ENCODE data around the gene MSI2.
A peak's percentile ranks its signal among the peaks of the same experiment; 100 is the strongest.

MSI2 gene

GRCh38 chr17:57697197-57697596 is 440.9 kb downstream of the MSI2 start:
- H2AFZ ChIP-seq (ENCODE audit: low read length): no peak overlapping the region
- H2BK120ac ChIP-seq (ENCODE audit: low read depth, low read length): no peak overlapping the region
- no peak overlapping the region for H4K8ac ChIP-seq (ENCODE audit: low read depth, low read length)
- no peak overlapping the region for H3K4me3 ChIP-seq (ENCODE audit: low read length in 2 of 2)
- no peak overlapping the region for H3K9ac ChIP-seq (ENCODE audit: low read depth, low read length, poor library complexity)
- peaks cover 8 to 13% of the 10 kb centered on the region in 2 donors for H3K4me1 ChIP-seq (ENCODE audit: control insufficient read depth in 2 of 2, insufficient read depth in 1 of 2, low read depth in 1 of 2, low read length in 2 of 2)
- no peak overlapping the region for H2BK5ac ChIP-seq (ENCODE audit: low read length)
- H3K4ac ChIP-seq (ENCODE audit: low read length): no peak overlapping the region
- H3K18ac ChIP-seq (ENCODE audit: low read length): peak overlapping the region; percentile 68
- peaks cover 4 to 35% of the 10 kb centered on the region in 2 donors for H3K9me3 ChIP-seq (replicated peaks in 1 of 2; ENCODE audit: control insufficient read depth in 2 of 2, insufficient read depth in 1 of 2, low read depth in 1 of 2, low read length in 2 of 2)
- DNase-seq (ENCODE audit: low spot score): no peak
- H3K36me3 ChIP-seq (replicated peaks in 1 of 2; ENCODE audit: control insufficient read depth in 2 of 2, insufficient read depth in 2 of 2, low read length in 2 of 2): no peaks in the 10 kb centered on the region
- no peaks in the 10 kb centered on the region for H3K27me3 ChIP-seq (ENCODE audit: control insufficient read depth in 3 of 3, insufficient read depth in 3 of 3, low read depth in 1 of 3, low read length in 3 of 3)
- no CpG with 5 or more reads among the region's 7 CpGs for WGBS, 2 donors (ENCODE audit: extremely low coverage in 2 of 2, insufficient read length in 2 of 2, insufficient replicate concordance in 1 of 2)
- peak overlapping the region; percentile 26 for H3K23ac ChIP-seq (ENCODE audit: low read depth, low read length, poor library complexity)
- peak overlapping the region; percentile 29 for H2AK5ac ChIP-seq (ENCODE audit: low read depth, low read length)
- peak overlapping the region; percentile 42 for H3K14ac ChIP-seq (ENCODE audit: low read length)
- no peak overlapping the region for H2BK12ac ChIP-seq (ENCODE audit: low read length)
- H3K4me2 ChIP-seq (ENCODE audit: insufficient read depth, low read length, poor library complexity, severe bottlenecking): no peak overlapping the region
- no peaks in the 10 kb centered on the region for H3K79me1 ChIP-seq (ENCODE audit: low read depth, low read length)
- H3K27ac ChIP-seq (replicated peaks; ENCODE audit: low read length): no peak overlapping the region
- no peak overlapping the region for H4K91ac ChIP-seq (ENCODE audit: low read depth, low read length, poor library complexity)
- H2BK15ac ChIP-seq (ENCODE audit: low read length): no peak overlapping the region

DNA sequence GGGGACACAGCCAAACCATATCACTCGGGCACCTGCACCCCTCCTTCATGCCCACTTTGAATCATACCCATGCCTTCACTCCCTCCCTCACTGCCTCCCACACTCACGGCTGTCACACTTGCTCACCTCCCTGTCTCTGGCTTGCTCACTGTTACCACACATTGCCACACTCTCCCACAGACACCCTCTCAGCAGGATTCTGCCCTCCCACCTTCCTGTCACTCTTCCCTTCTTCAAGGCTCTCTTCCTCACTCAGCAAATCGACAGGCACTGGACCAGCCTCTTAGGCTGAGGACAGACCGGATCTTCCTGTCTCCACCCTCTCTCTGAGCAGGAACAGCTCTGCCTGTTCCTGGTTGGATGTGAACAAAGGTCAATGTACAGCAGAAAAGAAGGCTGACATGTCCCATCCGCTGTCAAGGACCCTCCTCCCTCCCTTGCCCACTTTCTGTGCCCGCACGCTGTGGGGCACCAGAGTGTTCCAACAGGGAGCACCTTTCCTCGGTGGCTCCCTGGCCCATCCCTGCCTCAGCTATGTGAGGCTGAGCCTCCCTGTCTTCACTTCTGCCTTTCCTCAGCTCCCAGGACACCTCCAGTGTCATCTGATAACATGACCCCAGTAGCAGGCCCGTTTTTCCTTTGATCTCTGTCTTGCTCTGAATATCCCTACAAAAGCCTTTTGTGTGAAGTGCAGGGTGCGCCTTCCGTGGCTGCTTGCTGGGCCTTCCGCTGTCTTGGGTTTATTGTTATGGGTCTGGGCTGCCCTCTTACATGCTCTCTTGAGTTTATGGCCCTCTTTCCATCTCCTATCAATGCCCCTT is 441.8 kb downstream of the MSI2 start:
- no CpG with 5 or more reads among the region's 12 CpGs for WGBS, 2 donors (ENCODE audit: extremely low coverage in 2 of 2, insufficient read length in 2 of 2, insufficient replicate concordance in 1 of 2)
- H2AFZ ChIP-seq (ENCODE audit: low read length): peak overlapping the region; percentile 82
- H2BK5ac ChIP-seq (ENCODE audit: low read length): no peak overlapping the region
- H3K27me3 ChIP-seq (ENCODE audit: control insufficient read depth in 3 of 3, insufficient read depth in 3 of 3, low read depth in 1 of 3, low read length in 3 of 3): no peaks in the 10 kb centered on the region
- no peak overlapping the region for H3K27ac ChIP-seq (replicated peaks; ENCODE audit: low read length)
- H3K36me3 ChIP-seq (replicated peaks in 1 of 2; ENCODE audit: control insufficient read depth in 2 of 2, insufficient read depth in 2 of 2, low read length in 2 of 2): no peaks in the 10 kb centered on the region
- H2BK12ac ChIP-seq (ENCODE audit: low read length): peak overlapping the region; percentile 49
- no peak overlapping the region for H4K8ac ChIP-seq (ENCODE audit: low read depth, low read length)
- peaks cover 4 to 29% of the 10 kb centered on the region in 2 donors for H3K9me3 ChIP-seq (replicated peaks in 1 of 2; ENCODE audit: control insufficient read depth in 2 of 2, insufficient read depth in 1 of 2, low read depth in 1 of 2, low read length in 2 of 2)
- peak overlapping the region; percentile 60 for H2BK15ac ChIP-seq (ENCODE audit: low read length)
- peak overlapping the region; percentile 21 for H3K4me3 ChIP-seq (ENCODE audit: low read length in 2 of 2)
- peaks cover 8 to 13% of the 10 kb centered on the region in 2 donors for H3K4me1 ChIP-seq (ENCODE audit: control insufficient read depth in 2 of 2, insufficient read depth in 1 of 2, low read depth in 1 of 2, low read length in 2 of 2)
- peak overlapping the region; percentile 72 for H2AK5ac ChIP-seq (ENCODE audit: low read depth, low read length)
- no peak for DNase-seq (ENCODE audit: low spot score)
- H2BK120ac ChIP-seq (ENCODE audit: low read depth, low read length): no peak overlapping the region
- no peaks in the 10 kb centered on the region for H3K79me1 ChIP-seq (ENCODE audit: low read depth, low read length)
- H4K91ac ChIP-seq (ENCODE audit: low read depth, low read length, poor library complexity): no peak overlapping the region
- peak overlapping the region; percentile 45 for H3K4ac ChIP-seq (ENCODE audit: low read length)
- H3K9ac ChIP-seq (ENCODE audit: low read depth, low read length, poor library complexity): peak overlapping the region; percentile 9
- no peak overlapping the region for H3K4me2 ChIP-seq (ENCODE audit: insufficient read depth, low read length, poor library complexity, severe bottlenecking)
- H3K23ac ChIP-seq (ENCODE audit: low read depth, low read length, poor library complexity): peak overlapping the region; percentile 32
- peak overlapping the region; percentile 81 for H3K18ac ChIP-seq (ENCODE audit: low read length)
- H3K14ac ChIP-seq (ENCODE audit: low read length): peak overlapping the region; percentile 5

- no peak overlapping the region for H3K4me2 ChIP-seq (ENCODE audit: insufficient read depth, low read length, poor library complexity, severe bottlenecking)
- peaks cover 4 to 15% of the 10 kb centered on the region in 2 donors for H3K9me3 ChIP-seq (replicated peaks in 1 of 2; ENCODE audit: control insufficient read depth in 2 of 2, insufficient read depth in 1 of 2, low read depth in 1 of 2, low read length in 2 of 2)
- no peak overlapping the region for H3K4me3 ChIP-seq (ENCODE audit: low read length in 2 of 2)
- H2BK15ac ChIP-seq (ENCODE audit: low read length): no peak overlapping the region
- H2BK5ac ChIP-seq (ENCODE audit: low read length): no peak overlapping the region
- no peak overlapping the region for H2AFZ ChIP-seq (ENCODE audit: low read length)
- WGBS, 2 donors (ENCODE audit: extremely low coverage in 2 of 2, insufficient read length in 2 of 2, insufficient replicate concordance in 1 of 2): no CpG with 5 or more reads among the region's 9 CpGs
- no peak for DNase-seq (ENCODE audit: low spot score)
- no peak overlapping the region for H3K14ac ChIP-seq (ENCODE audit: low read length)
- no peak overlapping the region for H4K8ac ChIP-seq (ENCODE audit: low read depth, low read length)
- peaks cover 8 to 13% of the 10 kb centered on the region in 2 donors for H3K4me1 ChIP-seq (ENCODE audit: control insufficient read depth in 2 of 2, insufficient read depth in 1 of 2, low read depth in 1 of 2, low read length in 2 of 2)
- H3K18ac ChIP-seq (ENCODE audit: low read length): no peak overlapping the region
- H4K91ac ChIP-seq (ENCODE audit: low read depth, low read length, poor library complexity): no peak overlapping the region
- H3K9ac ChIP-seq (ENCODE audit: low read depth, low read length, poor library complexity): no peak overlapping the region
- no peaks in the 10 kb centered on the region for H3K79me1 ChIP-seq (ENCODE audit: low read depth, low read length)
- no peak overlapping the region for H3K27ac ChIP-seq (replicated peaks; ENCODE audit: low read length)
- no peak overlapping the region for H2BK120ac ChIP-seq (ENCODE audit: low read depth, low read length)
- H2BK12ac ChIP-seq (ENCODE audit: low read length): no peak overlapping the region
- no peaks in the 10 kb centered on the region for H3K27me3 ChIP-seq (ENCODE audit: control insufficient read depth in 3 of 3, insufficient read depth in 3 of 3, low read depth in 1 of 3, low read length in 3 of 3)
- H3K4ac ChIP-seq (ENCODE audit: low read length): no peak overlapping the region
- H3K36me3 ChIP-seq (replicated peaks in 1 of 2; ENCODE audit: control insufficient read depth in 2 of 2, insufficient read depth in 2 of 2, low read length in 2 of 2): no peaks in the 10 kb centered on the region
- H3K23ac ChIP-seq (ENCODE audit: low read depth, low read length, poor library complexity): no peak overlapping the region
- no peak overlapping the region for H2AK5ac ChIP-seq (ENCODE audit: low read depth, low read length)
Measured at GRCh38 chr17:57699751-57700219, 443.5 kb downstream of the MSI2 start.

DNA sequence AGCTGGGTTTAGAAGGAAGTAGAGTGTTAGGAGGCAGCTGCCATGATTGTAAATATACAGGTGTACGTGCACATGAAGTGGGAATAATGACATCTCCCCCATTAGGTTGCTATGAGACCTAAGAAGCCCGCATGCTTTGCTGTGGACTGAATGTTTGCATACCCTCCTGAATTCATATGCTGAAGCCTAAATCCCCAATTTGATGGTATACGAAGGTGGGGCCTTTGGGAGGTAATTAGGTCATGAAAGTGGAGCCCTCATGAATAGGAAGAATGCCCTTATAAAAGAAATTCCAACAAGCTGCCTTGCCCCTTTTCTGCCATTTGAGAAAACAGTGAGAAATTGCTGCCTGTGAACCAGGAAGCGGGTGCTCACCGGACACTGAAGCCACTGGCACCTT is 444.8 kb downstream of the MSI2 start:
- Histone ChIP-seq H4K8ac (ENCODE audit: low read depth, low read length) (no peak overlapping the region), H2BK120ac (ENCODE audit: low read depth, low read length) (no peak overlapping the region), H2BK15ac (ENCODE audit: low read length) (no peak overlapping the region), H3K4ac (ENCODE audit: low read length) (no peak overlapping the region), H3K79me1 (ENCODE audit: low read depth, low read length) (no peaks in the 10 kb centered on the region), H3K27me3 (ENCODE audit: control insufficient read depth in 3 of 3, insufficient read depth in 3 of 3, low read depth in 1 of 3, low read length in 3 of 3) (no peaks in the 10 kb centered on the region), H2AFZ (ENCODE audit: low read length) (no peak overlapping the region), H3K36me3 (replicated peaks in 1 of 2; ENCODE audit: control insufficient read depth in 2 of 2, insufficient read depth in 2 of 2, low read length in 2 of 2) (no peaks in the 10 kb centered on the region), H3K9me3 (replicated peaks in 1 of 2; ENCODE audit: control insufficient read depth in 2 of 2, insufficient read depth in 1 of 2, low read depth in 1 of 2, low read length in 2 of 2) (peaks cover under 1 to 1% of the 10 kb centered on the region in 2 donors), H2BK12ac (ENCODE audit: low read length) (no peak overlapping the region), H3K18ac (ENCODE audit: low read length) (no peak overlapping the region), H3K27ac (replicated peaks; ENCODE audit: low read length) (no peak overlapping the region), H3K14ac (ENCODE audit: low read length) (no peak overlapping the region), H2BK5ac (ENCODE audit: low read length) (no peak overlapping the region), H3K23ac (ENCODE audit: low read depth, low read length, poor library complexity) (no peak overlapping the region), H3K4me1 (ENCODE audit: control insufficient read depth in 2 of 2, insufficient read depth in 1 of 2, low read depth in 1 of 2, low read length in 2 of 2) (peaks cover 10 to 13% of the 10 kb centered on the region in 2 donors), H3K4me3 (ENCODE audit: low read length in 2 of 2) (no peak overlapping the region), H4K91ac (ENCODE audit: low read depth, low read length, poor library complexity) (no peak overlapping the region), H3K4me2 (ENCODE audit: insufficient read depth, low read length, poor library complexity, severe bottlenecking) (no peak overlapping the region), H2AK5ac (ENCODE audit: low read depth, low read length) (no peak overlapping the region), H3K9ac (ENCODE audit: low read depth, low read length, poor library complexity) (no peak overlapping the region)
- WGBS, 2 donors (ENCODE audit: extremely low coverage in 2 of 2, insufficient read length in 2 of 2, insufficient replicate concordance in 1 of 2): no CpG with 5 or more reads among the region's 5 CpGs
- DNase-seq (ENCODE audit: low spot score): no peak

All from neuronal stem cell (in vitro differentiated cells).